HUDEP-2 (cell line): ENCODE data around the gene HIVEP2.

Source experiments
- DNase-seq, 76 experiments: peaks; one replicate each; lab custom pipeline; 2025; ENCODE audit not compliant: unreplicated experiment in 76 of 76; lab: John Stamatoyannopoulos, UW

The HIVEP2 gene

GRCh38 chr6:142868917-142869316, 76.1 kb downstream of the HIVEP2 start:
- DNase-seq = no peak

GRCh38 chr6:142867988-142868812, 76.8 kb downstream of the HIVEP2 start:
- no peak for DNase-seq

GRCh38 chr6:142867355-142867801, 77.6 kb downstream of the HIVEP2 start:
- DNase-seq = no peak

GRCh38 chr6:142863981-142864380, 81.0 kb downstream of the HIVEP2 start:
- DNase-seq = no peak

GRCh38 chr6:142861711-142862110, 83.3 kb downstream of the HIVEP2 start:
- no peak for DNase-seq

- DNase-seq = no peak
Measured at GRCh38 chr6:142860498-142860897, 84.5 kb downstream of the HIVEP2 start.

- no peak for DNase-seq
Measured at GRCh38 chr6:142857796-142858555, 87.0 kb downstream of the HIVEP2 start.

- no peak for DNase-seq
Measured at GRCh38 chr6:142857233-142857761, 87.7 kb downstream of the HIVEP2 start.

GRCh38 chr6:142856624-142857232, 88.2 kb downstream of the HIVEP2 start:
- no peak for DNase-seq

- no peak for DNase-seq
Measured at GRCh38 chr6:142855893-142856623, 88.9 kb downstream of the HIVEP2 start.

GRCh38 chr6:142854589-142855488, 90.1 kb downstream of the HIVEP2 start:
- no peak for DNase-seq

- DNase-seq = no peak
Measured at GRCh38 chr6:142853244-142854180, 91.5 kb downstream of the HIVEP2 start.

GRCh38 chr6:142851601-142852000, 93.4 kb downstream of the HIVEP2 start:
- DNase-seq = no peak

GRCh38 chr6:142850679-142851423, 94.1 kb downstream of the HIVEP2 start:
- DNase-seq = no peak

- DNase-seq = no peak
Measured at GRCh38 chr6:142848976-142849375, 96.0 kb downstream of the HIVEP2 start.

GRCh38 chr6:142848156-142848555, 96.8 kb downstream of the HIVEP2 start:
- DNase-seq = no peak

GRCh38 chr6:142846883-142847287, 98.1 kb downstream of the HIVEP2 start:
- no peak for DNase-seq

GRCh38 chr6:142846459-142846831, 98.5 kb downstream of the HIVEP2 start:
- no peak for DNase-seq
